ENCODE data around the gene PSTPIP2. TPM values are rescaled to one million over a fixed set of nuclear protein-coding genes. Genes with fewer than 3 reads are reported as not detected.
A peak's percentile ranks its signal among the peaks of the same experiment; 100 is the strongest.

The PSTPIP2 gene
- total and polyA plus RNA-seq, 9 of the 15 experiments (the other 6 are each of a cell fraction or from before 2014, with no cell fraction given) = 14.0 to 45.7 (median 27.1) TPM

DNA sequence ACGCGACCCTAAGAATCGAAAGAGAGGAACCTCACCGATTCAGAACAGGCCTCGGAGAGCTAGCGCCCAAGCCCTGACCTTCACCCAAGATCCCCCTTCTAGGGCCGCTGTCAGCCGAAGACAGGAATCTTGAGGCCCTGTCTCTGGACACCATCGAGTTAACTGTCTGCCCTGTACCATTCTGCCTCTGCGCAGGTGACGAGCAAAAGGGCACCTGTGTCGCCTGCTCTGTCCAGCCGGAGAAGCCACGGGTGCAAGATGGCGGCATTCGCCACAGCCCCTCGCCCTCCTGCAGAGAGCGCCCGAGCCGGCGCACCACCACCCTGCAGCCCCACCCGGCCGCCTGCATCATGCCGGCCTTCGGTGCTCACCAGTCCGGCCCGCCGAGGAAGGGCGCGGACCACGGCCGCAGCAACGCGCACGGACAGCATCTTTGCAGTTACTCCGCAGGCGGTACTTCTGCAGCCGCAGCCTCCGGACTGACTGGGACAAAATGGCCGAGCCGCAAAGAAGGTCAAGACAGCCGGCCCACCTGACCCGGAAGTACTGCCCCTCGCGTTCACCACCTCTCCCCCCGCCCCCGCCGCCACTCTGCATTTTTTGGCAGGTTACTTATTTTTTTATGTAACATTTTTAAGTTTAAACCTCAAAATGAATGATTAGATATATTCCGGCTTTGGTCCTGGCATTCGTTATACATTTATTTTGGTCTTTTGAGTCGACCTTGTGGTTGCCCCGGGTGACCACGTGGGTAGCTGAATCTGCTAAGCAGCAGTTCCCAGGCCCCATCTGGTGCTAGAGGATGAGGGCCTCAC lies 25.9 kb upstream of the PSTPIP2 start, which contains the start of gene ATP5F1A (continued):
- TF ChIP-seq ZNF696 (CRISPR knock-in tag; conservative IDR thresholded peaks at IDR 0.05) = no peak
- TF ChIP-seq NFXL1 (CRISPR knock-in tag; IDR thresholded peaks at IDR 0.05) = no peak
- no peak for TF ChIP-seq ZBTB5 (IDR thresholded peaks at IDR 0.05)
- TF ChIP-seq MCM5 (IDR thresholded peaks at IDR 0.05; ENCODE audit: low read depth) = no peak
- TF ChIP-seq, protein P1, sequence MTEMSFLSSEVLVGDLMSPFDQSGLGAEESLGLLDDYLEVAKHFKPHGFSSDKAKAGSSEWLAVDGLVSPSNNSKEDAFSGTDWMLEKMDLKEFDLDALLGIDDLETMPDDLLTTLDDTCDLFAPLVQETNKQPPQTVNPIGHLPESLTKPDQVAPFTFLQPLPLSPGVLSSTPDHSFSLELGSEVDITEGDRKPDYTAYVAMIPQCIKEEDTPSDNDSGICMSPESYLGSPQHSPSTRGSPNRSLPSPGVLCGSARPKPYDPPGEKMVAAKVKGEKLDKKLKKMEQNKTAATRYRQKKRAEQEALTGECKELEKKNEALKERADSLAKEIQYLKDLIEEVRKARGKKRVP (CRISPR knock-in tag; IDR thresholded peaks at IDR 0.05) = peak; percentile 21; the same call in 1 of the 2 replicates
- TF ChIP-seq, protein P2, sequence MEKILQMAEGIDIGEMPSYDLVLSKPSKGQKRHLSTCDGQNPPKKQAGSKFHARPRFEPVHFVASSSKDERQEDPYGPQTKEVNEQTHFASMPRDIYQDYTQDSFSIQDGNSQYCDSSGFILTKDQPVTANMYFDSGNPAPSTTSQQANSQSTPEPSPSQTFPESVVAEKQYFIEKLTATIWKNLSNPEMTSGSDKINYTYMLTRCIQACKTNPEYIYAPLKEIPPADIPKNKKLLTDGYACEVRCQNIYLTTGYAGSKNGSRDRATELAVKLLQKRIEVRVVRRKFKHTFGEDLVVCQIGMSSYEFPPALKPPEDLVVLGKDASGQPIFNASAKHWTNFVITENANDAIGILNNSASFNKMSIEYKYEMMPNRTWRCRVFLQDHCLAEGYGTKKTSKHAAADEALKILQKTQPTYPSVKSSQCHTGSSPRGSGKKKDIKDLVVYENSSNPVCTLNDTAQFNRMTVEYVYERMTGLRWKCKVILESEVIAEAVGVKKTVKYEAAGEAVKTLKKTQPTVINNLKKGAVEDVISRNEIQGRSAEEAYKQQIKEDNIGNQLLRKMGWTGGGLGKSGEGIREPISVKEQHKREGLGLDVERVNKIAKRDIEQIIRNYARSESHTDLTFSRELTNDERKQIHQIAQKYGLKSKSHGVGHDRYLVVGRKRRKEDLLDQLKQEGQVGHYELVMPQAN (IDR thresholded peaks at IDR 0.05; ENCODE audit: borderline replicate concordance) = no peak
- TF ChIP-seq SLC30A9 (CRISPR knock-in tag; IDR thresholded peaks at IDR 0.05) = no peak
- TF ChIP-seq DLX4 (CRISPR knock-in tag; IDR thresholded peaks at IDR 0.05) = no peak
- TF ChIP-seq ZFPM2 (CRISPR knock-in tag; IDR thresholded peaks at IDR 0.05) = no peak
- TF ChIP-seq, protein P3, sequence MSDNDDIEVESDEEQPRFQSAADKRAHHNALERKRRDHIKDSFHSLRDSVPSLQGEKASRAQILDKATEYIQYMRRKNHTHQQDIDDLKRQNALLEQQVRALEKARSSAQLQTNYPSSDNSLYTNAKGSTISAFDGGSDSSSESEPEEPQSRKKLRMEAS (CRISPR knock-in tag; IDR thresholded peaks at IDR 0.05) = no peak
- TF ChIP-seq ZNF445 (CRISPR knock-in tag; IDR thresholded peaks at IDR 0.05; ENCODE audit: low read depth) = no peak
- TF ChIP-seq SRSF3 (IDR thresholded peaks at IDR 0.05; ENCODE audit: insufficient read depth, low read length) = no peak
- TF ChIP-seq NFRKB (IDR thresholded peaks at IDR 0.05; ENCODE audit: low read depth) = peak; percentile 77; the same call in 1 of the 2 replicates
- TF ChIP-seq SETDB1 (IDR thresholded peaks at IDR 0.05; ENCODE audit: low read length) = no peak
- no peak for TF ChIP-seq PTRF (tag; IDR thresholded peaks at IDR 0.05)
- no peak for TF ChIP-seq NUFIP1 (IDR thresholded peaks at IDR 0.05; ENCODE audit: partially characterized antibody)
- TF ChIP-seq E2F4 (CRISPR knock-in tag; IDR thresholded peaks at IDR 0.05; ENCODE audit: low read depth) = no peak
- no peak for TF ChIP-seq ZKSCAN8 (CRISPR knock-in tag; IDR thresholded peaks at IDR 0.05)
- TF ChIP-seq, protein P4, sequence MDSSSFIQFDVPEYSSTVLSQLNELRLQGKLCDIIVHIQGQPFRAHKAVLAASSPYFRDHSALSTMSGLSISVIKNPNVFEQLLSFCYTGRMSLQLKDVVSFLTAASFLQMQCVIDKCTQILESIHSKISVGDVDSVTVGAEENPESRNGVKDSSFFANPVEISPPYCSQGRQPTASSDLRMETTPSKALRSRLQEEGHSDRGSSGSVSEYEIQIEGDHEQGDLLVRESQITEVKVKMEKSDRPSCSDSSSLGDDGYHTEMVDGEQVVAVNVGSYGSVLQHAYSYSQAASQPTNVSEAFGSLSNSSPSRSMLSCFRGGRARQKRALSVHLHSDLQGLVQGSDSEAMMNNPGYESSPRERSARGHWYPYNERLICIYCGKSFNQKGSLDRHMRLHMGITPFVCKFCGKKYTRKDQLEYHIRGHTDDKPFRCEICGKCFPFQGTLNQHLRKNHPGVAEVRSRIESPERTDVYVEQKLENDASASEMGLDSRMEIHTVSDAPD (CRISPR knock-in tag; IDR thresholded peaks at IDR 0.05) = no peak
- no peak for TF ChIP-seq ZZZ3 (IDR thresholded peaks at IDR 0.05)
